Retinal pigment epithelial cell (primary cell): ENCODE data around the gene TRIM4.

Experiments used
- DNase-seq: peaks from one replicate; pipeline ENCODE4 v3.0.0-alpha.2; 2010; ENCODE audit warnings: low read depth
- H3K4me3 ChIP-seq: 2 replicates; pipeline ENCODE4 v1.5.1; 2011; ENCODE audit warnings: mild to moderate bottlenecking, low read length, control low read depth, moderate library complexity
- TF ChIP-seq, protein P1 (sequence below): conservative IDR thresholded peaks from 2 replicates; pipeline ENCODE4 v1.5.1; 2011; ENCODE audit warnings: low read depth, low read length, control low read depth, inconsistent platforms

Gene TRIM4

DNA sequence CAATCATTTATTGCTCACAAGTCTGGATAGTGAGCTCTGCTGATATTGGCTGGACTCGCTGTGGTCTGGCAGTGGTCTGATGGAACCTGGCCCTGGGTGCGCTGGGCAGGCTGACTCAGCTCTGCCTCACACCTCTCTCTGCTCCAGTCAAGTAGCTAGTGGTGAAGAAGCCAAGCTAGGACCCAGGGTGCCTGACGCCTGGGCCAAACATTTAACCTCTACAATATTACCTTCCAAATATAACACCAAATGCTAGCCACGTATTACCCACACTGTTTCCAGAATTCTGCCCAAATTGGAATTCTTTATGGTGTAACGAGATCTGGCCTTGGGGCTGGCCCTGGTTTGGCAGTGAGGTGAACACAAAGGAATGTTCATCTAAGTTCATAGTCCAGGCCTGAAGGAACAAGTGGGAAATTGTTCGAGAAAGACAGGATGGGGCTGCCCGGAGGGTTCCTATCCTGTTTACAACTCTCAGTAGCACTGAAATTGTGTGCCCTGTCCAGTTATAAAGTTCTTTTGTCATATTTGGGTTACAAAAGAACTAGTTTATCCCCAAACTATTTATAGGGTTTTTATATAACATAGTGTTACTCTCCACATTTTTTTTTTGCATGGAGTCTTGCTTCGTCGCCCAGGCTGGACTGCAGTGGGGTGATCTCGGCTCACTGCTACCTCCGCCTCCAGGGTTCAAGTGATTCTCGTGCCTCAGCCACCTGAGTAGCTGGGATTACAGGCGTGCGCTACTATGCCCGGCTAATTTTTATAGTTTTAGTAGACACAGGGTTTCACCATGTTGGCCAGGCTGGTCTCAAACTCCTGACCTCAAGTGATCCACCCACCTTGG lies 58.8 kb downstream of the TRIM4 start:
- no peak for DNase-seq
- no peak overlapping the region for H3K4me3 ChIP-seq

DNA sequence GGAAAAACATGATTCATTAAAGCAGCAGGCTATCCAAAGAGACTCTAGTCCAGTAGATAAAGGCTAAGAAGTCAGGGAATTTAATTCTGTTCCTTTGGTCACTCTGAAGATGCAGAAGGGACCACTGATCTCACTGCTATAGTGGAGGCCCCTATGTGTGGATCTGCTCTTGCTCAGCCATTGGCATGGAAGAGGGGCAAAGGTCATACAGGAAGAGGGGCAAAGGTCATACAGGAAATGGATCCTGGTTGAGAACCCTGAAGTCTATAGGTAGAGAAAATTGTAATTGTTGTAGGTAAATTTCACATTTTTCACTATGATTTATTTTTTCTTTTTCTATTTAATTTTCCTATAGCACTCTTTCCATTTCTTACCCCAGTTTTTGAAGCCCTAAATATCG lies 64.1 kb downstream of the TRIM4 start:
- DNase-seq, result no peak
- no peak overlapping the region for H3K4me3 ChIP-seq
- TF ChIP-seq, protein P1, sequence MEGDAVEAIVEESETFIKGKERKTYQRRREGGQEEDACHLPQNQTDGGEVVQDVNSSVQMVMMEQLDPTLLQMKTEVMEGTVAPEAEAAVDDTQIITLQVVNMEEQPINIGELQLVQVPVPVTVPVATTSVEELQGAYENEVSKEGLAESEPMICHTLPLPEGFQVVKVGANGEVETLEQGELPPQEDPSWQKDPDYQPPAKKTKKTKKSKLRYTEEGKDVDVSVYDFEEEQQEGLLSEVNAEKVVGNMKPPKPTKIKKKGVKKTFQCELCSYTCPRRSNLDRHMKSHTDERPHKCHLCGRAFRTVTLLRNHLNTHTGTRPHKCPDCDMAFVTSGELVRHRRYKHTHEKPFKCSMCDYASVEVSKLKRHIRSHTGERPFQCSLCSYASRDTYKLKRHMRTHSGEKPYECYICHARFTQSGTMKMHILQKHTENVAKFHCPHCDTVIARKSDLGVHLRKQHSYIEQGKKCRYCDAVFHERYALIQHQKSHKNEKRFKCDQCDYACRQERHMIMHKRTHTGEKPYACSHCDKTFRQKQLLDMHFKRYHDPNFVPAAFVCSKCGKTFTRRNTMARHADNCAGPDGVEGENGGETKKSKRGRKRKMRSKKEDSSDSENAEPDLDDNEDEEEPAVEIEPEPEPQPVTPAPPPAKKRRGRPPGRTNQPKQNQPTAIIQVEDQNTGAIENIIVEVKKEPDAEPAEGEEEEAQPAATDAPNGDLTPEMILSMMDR, result no peak

More for the DNA sequence above, 58.8 kb downstream of the TRIM4 start:
- TF ChIP-seq, protein P1, result no peak

- DNase-seq, result no peak
- H3K4me3 ChIP-seq, result no peak overlapping the region
- TF ChIP-seq, protein P1, result no peak
These were observed 70.7 kb downstream of the TRIM4 start for GRCh38 chr7:99848420-99849216.

DNA sequence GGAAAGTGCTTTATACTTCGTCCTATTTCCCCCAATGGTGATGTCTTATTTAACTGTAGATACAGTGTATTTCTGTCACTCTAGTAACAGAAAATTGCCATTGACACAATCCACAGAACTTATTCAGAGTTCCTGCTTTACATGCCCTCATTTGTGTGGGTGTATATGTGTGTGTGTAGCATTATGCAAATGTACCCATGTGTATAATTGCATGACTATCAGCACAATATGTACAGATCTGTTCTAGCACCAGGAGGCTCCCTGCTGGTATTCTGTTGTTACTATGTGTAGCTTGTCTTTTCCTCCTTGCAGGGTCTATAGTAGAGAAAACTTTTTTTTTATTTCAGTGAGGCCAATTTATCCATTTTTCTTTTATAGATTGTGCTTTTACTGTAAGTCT lies 75.0 kb downstream of the TRIM4 start:
- no peak for DNase-seq
- TF ChIP-seq, protein P1, result no peak
- no peak overlapping the region for H3K4me3 ChIP-seq

- TF ChIP-seq, protein P1, result no peak
- no peak for DNase-seq
- no peak overlapping the region for H3K4me3 ChIP-seq
These were observed 75.5 kb downstream of the TRIM4 start for GRCh38 chr7:99843808-99844207.

DNA sequence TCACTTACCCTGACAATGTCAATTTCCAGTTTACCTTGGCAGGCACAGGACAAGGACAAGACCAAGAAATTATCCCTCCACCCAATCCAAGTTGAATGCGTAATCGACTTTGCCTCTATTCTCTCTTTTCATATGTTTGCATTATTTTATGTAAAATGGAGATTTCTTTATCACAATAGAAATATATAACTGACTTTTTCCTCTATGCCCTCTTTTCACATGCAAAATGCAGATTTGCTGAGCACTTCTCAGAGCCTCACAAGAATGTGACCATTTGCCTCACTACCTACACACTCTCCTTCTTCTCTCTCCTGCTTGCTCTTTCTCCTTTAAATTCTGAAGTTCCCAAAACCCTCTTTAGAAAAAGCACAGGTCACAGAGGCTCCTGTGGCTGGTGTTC lies 76.4 kb downstream of the TRIM4 start:
- no peak for DNase-seq
- TF ChIP-seq, protein P1, result no peak
- no peak overlapping the region for H3K4me3 ChIP-seq
